ENCODE measurements around the gene TRAF3IP3. TPM values are rescaled to one million over a fixed set of nuclear protein-coding genes. Genes with fewer than 3 reads are reported as not detected.

TRAF3IP3 gene
- total and polyA plus RNA-seq, 2 of the 13 experiments (the other 11 are each of a cell fraction or from before 2014, with no cell fraction given), result not detected

DNA sequence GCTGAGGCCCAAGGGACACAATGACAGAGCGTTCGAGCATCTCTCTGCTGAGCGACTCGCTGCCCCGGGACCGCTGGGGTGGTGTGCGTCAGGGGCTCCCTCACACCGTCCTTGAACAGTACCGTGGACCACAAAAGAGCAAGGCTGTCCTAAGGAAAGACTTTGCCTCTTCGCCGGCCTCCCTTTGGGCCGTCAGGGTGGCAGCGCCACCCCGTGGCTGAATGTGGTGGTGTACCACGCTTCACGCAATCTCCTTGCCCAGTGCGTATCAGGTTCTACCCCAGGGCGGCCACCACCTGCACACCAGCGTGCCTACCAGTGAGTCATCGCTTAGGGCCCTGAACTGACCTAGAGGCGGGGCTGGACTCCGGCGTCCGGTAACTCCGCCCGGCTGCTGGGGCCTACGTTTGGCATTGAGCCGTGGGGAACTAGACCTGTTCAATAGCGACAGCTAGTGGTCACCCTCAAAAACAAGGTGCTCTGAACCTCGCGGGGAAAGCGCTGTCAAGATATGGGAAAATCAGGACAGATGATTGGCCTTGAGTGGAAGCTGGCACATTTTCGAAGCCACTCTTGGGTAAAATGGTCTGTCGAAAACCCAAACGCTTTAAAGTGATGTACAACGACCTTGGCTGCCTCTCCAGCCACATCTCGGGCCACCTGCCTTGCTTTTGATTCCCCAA, 8.1 kb upstream of the TRAF3IP3 start (continued):
- TF ChIP-seq HNRNPH1 (optimal IDR thresholded peaks at IDR 0.05; ENCODE audit: low read depth, low read length) (no peak), SKI (IDR thresholded peaks at IDR 0.05; ENCODE audit: partially characterized antibody) (peak; percentile 50), ZSCAN21 (CRISPR knock-in tag; IDR thresholded peaks at IDR 0.05; ENCODE audit: borderline replicate concordance) (peak; percentile 27; the same call in 1 of the 2 replicates), MED1 (CRISPR knock-in tag; IDR thresholded peaks at IDR 0.05) (peak; percentile 75), SIX4 (CRISPR knock-in tag; IDR thresholded peaks at IDR 0.05) (0 out of 2 replicates have a peak, but pooled peaks have one; percentile 42), HOXA3 (CRISPR knock-in tag; IDR thresholded peaks at IDR 0.05) (peak; percentile 29; the same call in 1 of the 2 replicates), HDAC2 (CRISPR knock-in tag; IDR thresholded peaks at IDR 0.05) (peak; percentile 40; the same call in 1 of the 2 replicates), SIX1 (CRISPR knock-in tag; IDR thresholded peaks at IDR 0.05; ENCODE audit: borderline replicate concordance) (peak; percentile 42; the same call in 1 of the 2 replicates), DR1 (CRISPR knock-in tag; IDR thresholded peaks at IDR 0.05) (0 out of 2 replicates have a peak, but pooled peaks have one; percentile 37), ZNF12 (CRISPR knock-in tag; IDR thresholded peaks at IDR 0.05) (peak; percentile 90; the same call in 1 of the 2 replicates), ZSCAN12 (CRISPR knock-in tag; IDR thresholded peaks at IDR 0.05) (no peak), YY1 (IDR thresholded peaks at IDR 0.05; ENCODE audit: insufficient read depth, insufficient replicate concordance, low read depth, low read length) (peak; percentile 40), GATAD2A (CRISPR knock-in tag; IDR thresholded peaks at IDR 0.05) (peak; percentile 67), PHF21A (CRISPR knock-in tag; IDR thresholded peaks at IDR 0.05) (0 out of 2 replicates have a peak, but pooled peaks have one; percentile 40), HNRNPL (IDR thresholded peaks at IDR 0.05; ENCODE audit: low read depth, low read length) (peak; percentile 79; the same call in 1 of the 2 replicates), TEAD3 (CRISPR knock-in tag; optimal IDR thresholded peaks at IDR 0.05; ENCODE audit: borderline replicate concordance) (peak; percentile 59), SMC3 (IDR thresholded peaks at IDR 0.05; ENCODE audit: low read length) (no peak), FOXA3 (CRISPR knock-in tag; IDR thresholded peaks at IDR 0.05) (peak; percentile 20; the same call in 1 of the 2 replicates), ZFP41 (CRISPR knock-in tag; IDR thresholded peaks at IDR 0.05; ENCODE audit: borderline replicate concordance) (0 out of 2 replicates have a peak, but pooled peaks have one; percentile 61)
- TF ChIP-seq, protein P1, sequence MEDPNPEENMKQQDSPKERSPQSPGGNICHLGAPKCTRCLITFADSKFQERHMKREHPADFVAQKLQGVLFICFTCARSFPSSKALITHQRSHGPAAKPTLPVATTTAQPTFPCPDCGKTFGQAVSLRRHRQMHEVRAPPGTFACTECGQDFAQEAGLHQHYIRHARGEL (CRISPR knock-in tag; IDR thresholded peaks at IDR 0.05), result no peak
- TF ChIP-seq, protein P2, sequence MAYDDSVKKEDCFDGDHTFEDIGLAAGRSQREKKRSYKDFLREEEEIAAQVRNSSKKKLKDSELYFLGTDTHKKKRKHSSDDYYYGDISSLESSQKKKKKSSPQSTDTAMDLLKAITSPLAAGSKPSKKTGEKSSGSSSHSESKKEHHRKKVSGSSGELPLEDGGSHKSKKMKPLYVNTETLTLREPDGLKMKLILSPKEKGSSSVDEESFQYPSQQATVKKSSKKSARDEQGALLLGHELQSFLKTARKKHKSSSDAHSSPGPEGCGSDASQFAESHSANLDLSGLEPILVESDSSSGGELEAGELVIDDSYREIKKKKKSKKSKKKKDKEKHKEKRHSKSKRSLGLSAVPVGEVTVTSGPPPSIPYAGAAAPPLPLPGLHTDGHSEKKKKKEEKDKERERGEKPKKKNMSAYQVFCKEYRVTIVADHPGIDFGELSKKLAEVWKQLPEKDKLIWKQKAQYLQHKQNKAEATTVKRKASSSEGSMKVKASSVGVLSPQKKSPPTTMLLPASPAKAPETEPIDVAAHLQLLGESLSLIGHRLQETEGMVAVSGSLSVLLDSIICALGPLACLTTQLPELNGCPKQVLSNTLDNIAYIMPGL (CRISPR knock-in tag; IDR thresholded peaks at IDR 0.05; ENCODE audit: borderline replicate concordance in 1 of 2, low read depth in 1 of 2), result peak; percentile 79 to 93
- TF ChIP-seq, protein P3, sequence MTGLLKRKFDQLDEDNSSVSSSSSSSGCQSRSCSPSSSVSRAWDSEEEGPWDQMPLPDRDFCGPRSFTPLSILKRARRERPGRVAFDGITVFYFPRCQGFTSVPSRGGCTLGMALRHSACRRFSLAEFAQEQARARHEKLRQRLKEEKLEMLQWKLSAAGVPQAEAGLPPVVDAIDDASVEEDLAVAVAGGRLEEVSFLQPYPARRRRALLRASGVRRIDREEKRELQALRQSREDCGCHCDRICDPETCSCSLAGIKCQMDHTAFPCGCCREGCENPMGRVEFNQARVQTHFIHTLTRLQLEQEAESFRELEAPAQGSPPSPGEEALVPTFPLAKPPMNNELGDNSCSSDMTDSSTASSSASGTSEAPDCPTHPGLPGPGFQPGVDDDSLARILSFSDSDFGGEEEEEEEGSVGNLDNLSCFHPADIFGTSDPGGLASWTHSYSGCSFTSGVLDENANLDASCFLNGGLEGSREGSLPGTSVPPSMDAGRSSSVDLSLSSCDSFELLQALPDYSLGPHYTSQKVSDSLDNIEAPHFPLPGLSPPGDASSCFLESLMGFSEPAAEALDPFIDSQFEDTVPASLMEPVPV (CRISPR knock-in tag; IDR thresholded peaks at IDR 0.05), result peak; percentile 30; the same call in 1 of the 2 replicates
- TF ChIP-seq, protein P4, sequence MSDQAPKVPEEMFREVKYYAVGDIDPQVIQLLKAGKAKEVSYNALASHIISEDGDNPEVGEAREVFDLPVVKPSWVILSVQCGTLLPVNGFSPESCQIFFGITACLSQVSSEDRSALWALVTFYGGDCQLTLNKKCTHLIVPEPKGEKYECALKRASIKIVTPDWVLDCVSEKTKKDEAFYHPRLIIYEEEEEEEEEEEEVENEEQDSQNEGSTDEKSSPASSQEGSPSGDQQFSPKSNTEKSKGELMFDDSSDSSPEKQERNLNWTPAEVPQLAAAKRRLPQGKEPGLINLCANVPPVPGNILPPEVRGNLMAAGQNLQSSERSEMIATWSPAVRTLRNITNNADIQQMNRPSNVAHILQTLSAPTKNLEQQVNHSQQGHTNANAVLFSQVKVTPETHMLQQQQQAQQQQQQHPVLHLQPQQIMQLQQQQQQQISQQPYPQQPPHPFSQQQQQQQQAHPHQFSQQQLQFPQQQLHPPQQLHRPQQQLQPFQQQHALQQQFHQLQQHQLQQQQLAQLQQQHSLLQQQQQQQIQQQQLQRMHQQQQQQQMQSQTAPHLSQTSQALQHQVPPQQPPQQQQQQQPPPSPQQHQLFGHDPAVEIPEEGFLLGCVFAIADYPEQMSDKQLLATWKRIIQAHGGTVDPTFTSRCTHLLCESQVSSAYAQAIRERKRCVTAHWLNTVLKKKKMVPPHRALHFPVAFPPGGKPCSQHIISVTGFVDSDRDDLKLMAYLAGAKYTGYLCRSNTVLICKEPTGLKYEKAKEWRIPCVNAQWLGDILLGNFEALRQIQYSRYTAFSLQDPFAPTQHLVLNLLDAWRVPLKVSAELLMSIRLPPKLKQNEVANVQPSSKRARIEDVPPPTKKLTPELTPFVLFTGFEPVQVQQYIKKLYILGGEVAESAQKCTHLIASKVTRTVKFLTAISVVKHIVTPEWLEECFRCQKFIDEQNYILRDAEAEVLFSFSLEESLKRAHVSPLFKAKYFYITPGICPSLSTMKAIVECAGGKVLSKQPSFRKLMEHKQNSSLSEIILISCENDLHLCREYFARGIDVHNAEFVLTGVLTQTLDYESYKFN (CRISPR knock-in tag; conservative IDR thresholded peaks at IDR 0.05), result peak; percentile 56

Measured in HepG2 (cell line).